Measurements from ENCODE around the gene ZBTB20.

DNA sequence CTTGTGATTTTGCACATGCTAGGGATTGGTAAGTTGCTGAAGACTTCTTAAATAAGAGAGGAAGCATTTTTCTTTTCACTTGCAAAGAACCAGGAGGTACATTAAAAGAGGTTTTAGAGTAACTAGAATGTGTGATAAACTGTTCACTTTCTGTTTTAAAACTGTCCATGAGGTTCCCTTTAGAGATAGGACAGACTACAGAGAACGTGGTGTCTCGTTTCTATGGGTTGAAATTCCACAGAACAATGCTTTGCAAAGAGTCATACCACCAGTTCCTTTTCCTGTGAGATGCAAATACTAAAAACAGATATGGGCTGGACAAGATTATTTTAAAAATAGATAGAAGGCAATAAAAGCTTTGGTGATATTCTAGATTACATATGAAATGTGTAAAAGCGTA, 480.5 kb downstream of the ZBTB20 start:
- TF ChIP-seq, protein P1, sequence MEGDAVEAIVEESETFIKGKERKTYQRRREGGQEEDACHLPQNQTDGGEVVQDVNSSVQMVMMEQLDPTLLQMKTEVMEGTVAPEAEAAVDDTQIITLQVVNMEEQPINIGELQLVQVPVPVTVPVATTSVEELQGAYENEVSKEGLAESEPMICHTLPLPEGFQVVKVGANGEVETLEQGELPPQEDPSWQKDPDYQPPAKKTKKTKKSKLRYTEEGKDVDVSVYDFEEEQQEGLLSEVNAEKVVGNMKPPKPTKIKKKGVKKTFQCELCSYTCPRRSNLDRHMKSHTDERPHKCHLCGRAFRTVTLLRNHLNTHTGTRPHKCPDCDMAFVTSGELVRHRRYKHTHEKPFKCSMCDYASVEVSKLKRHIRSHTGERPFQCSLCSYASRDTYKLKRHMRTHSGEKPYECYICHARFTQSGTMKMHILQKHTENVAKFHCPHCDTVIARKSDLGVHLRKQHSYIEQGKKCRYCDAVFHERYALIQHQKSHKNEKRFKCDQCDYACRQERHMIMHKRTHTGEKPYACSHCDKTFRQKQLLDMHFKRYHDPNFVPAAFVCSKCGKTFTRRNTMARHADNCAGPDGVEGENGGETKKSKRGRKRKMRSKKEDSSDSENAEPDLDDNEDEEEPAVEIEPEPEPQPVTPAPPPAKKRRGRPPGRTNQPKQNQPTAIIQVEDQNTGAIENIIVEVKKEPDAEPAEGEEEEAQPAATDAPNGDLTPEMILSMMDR (IDR thresholded peaks at IDR 0.05): no peak
- TF ChIP-seq POLR2A (IDR thresholded peaks at IDR 0.05): no peak
